T-helper 2 cell treated with Interferon-gamma antibody and Interleukin-4, amounts not matched to agents 100 ng/mL and 5 ng/mL, for 36 hours (primary cell): Measurements from ENCODE around the gene BTBD9. TPM values are rescaled to one million over a fixed set of nuclear protein-coding genes. Genes with fewer than 3 reads are reported as not detected.

Experiments used
- intact Hi-C: fragments of 100-400 bp; cut with micrococcal nuclease; formaldehyde crosslinking; loops from one replicate; pipeline ENCODE4 v1.15.1; 2023
- total RNA-seq: library from RNA; stranded (reverse); gene quantifications from 2 replicates; pipeline ENCODE4 v1.2.3, GENCODE V29; 2022

The BTBD9 gene
- total RNA-seq, 1 donor from 2014 or later: 18.8 TPM

DNA sequence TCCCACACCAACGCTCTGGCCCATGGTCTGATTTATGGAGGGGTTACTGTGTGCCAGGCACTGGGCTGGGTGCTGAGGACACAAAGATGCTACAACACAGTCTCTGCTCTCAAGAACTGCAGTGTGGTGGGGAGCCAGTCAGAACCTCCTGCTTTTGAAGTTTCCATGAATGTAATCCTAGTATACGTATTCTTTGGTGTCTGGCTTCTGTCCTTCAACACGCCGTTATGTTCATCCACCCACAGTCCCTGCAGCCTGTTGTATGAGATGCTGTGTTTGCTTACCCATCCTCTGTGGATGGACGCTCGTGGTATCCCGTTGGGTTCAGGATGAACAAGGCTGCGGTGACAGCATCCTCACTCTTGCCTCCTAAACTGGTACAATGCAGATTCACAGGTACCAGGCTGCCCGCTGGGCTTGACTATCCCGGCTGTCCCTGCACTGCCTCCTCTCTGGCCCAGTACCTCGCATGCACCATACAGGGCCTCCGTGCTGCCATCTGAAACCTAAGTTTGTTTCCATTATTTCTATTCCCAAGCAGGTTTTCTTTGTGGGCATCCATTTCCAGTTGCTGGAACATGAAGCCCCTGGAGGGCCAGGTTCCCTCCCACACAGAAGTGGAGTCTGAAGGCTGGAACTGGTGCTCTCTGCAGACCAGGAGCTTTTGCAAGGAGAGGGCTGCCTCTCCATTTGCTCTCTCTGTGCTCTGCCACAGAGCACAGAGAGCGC lies 455.7 kb downstream of the BTBD9 start:
- intact Hi-C loops: no loop called here

DNA sequence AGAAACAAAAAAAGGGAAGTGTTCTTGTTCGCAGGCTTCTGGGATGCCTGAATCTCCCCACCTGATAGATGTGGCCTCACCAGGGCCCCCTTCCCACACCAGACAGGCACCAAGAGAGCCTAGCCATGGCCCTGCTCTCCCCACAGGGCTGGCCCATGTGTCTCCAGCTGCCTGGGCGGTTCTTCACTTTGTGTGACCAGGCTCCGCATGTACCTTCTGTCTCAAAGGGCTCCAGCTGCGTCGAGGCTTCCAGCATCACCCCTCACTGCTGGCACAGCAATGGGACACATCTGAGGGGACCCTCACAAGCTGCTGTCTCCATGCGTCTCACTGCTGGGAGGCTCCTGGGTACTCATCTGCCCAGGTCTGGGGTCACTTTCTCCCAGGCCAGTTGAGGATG lies 457.3 kb downstream of the BTBD9 start:
- intact Hi-C loops: no loop called here

DNA sequence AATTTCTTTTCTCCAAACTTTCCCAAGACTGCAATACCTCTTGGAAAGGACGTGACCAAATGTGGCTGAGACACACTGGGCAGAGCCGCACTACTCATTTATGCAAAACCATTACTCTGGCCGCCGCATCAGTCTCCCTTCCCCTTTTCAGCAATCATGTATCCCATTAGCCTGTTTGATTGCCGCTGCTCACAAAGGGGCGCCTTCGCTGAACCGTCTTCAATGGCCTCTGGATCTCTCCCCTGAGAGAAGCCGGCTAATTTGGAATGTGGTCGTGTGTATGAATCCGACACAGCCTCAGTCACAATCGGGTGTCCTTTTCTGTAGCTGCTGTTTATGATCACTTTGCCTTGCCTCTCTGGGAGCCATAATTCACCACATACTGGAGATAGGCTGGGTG lies 459.1 kb downstream of the BTBD9 start:
- intact Hi-C loops: no loop called here

DNA sequence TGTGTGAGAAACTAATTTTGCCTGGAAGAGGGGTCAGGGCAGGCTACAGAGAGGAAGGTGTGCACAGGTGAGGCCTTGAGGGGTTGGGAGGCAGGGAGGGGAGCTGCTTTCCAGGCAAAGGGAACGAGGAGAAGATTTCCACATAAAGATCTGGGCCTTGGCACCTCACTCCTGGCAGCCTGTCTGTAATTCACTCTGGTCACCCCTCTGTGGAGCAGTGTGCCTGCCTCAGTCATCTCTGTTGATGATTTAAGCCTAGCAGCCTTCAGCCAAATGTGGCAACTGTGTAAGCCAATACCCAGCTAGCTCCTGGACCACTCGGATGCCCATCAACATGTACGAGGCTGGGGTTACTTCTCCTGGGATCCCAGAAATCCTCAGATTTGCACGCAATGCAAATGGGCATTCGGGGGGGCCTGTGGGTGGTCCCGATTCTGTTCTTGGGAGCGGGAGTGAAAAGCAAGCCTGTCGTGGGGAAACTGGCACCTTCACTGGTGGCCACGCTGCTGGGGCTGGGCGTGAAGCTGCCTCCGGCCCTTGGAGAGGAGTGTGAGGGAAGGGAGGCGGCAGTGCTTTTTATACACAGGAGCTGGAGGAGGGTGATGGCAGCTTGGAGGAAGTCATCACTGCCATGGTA lies 459.8 kb downstream of the BTBD9 start:
- intact Hi-C loops: no loop called here

DNA sequence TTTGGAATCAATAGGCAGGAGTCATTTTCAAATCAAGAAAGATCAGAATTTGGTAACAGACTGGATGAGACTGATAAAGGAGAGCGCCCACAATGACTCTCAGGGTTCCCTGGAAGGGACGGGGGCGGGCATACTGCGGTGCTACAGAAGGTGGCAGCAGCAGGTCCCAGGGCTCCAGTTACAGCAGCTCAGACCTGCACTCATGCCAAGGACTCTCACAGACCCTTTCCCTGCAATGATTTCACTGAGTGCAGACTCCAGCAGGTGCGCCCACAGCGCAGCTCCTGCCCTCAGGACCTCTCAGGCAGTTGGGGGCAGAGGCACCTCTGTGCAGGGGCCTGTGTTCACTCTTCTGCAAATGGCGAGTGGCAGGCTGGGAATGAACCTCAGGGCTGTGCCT lies 460.4 kb downstream of the BTBD9 start:
- intact Hi-C loops: no loop called here

DNA sequence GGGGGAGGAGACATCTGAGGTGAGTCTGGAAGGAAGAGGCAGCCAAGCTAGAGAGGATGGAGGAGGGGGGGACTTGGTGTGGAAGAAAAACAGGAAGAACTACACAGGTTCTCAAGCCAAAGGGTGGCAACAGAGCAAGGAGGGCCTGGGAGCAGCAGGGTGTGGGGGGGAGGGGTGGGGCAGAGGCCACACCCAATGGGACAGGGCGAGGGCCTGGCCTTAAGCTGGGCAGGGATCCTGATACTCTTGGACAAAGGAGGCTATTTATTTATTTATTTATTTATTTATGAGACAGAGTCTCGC lies 461.2 kb downstream of the BTBD9 start:
- intact Hi-C loops: no loop called here

DNA sequence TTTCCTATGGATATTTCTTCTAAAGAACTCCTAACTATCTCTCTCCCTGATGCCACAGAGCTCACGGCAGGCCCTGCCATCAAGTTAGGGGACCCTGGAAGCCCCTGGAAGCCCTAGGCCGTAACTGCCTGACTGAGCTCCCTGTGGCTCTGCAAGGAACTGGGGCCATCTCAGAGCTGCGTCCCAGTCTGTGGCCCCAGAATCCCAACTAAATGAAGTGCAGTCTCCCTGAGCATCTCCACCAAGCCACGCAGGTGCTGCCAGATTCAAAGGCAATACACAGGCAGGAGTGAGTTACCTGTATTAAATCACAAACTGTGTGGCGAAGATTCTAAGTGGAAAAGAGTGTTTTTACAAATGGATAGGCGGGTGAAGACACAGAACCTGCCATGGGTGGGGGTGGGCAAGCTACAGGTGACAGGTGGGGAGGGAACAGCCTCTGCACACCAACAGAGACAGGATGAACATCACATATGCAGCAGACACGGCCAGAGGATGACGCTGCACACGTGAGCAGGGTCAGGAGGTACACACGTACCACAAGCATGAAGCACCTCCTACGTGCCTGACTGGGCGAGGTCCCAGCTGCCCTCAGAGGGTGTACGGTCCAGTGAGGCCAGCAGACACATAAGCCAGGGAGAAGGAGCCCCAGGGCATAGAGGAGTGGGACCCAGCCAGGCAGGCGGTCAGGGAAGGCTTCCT lies 461.7 kb downstream of the BTBD9 start:
- intact Hi-C loops: no loop called here

DNA sequence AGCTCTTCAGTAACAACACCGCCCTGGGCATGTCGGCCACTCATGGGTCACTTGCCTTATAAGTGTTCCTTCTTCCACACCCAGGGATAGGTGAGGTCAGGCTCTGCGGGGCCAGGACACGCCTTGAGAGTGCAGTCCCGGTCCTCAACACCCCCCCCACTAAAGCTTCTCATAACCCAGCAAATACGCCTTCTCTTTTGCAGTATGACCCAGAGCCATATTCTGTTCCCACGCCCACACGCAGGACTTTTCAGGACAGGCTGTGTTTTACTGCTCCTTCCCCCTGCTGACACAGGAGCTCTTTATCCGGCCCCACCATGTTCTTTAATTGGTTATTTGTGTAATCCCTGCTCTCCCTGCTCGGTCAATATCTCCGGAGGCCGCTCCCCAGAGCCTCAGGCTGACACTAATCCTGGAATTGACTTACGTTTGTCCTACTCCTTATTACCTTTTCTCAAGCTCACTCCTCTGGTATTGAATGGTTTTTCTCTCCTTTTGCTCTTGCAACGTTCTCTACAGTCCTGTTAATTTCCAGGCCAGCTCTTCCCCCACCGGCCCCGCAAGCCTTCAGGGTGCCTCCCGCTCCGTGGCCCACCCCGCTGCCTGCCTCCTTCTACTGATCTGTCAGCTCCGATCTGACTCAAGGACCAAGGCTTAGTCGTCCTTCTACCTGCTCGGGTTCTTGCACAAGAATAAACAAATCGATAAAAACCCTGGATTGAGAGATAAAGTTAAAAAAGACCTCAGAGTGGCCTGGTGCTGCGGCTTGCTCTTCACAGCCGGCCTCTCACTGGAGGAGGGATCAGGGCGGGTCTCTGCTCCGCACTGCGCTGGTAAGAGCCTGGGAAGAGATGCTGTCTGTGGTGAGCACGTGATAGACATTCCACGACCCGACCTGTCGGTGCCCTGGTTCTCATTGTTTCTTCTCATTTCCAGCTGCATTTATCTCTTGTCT lies 462.7 kb downstream of the BTBD9 start:
- intact Hi-C loops: no loop called here

DNA sequence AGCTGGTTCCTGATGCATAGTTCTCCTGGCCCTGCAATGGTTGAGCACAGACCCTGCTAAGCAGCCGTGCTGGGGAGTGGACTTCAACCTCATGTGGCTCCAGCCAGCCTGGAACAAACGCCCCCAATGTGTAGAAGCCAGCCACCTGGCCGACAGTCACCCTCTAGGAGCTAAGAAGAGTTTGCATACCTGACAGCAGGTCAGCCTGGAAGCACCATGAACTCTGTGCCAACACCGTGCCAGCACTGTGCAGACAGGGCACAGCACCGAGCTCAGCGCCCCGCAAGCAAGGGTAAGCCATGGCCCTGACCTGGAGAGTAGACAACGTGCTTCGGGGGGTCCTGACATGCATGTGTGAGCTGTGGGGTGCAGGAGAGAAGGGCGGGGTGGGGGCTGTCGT lies 463.9 kb downstream of the BTBD9 start:
- intact Hi-C loops: no loop called here

DNA sequence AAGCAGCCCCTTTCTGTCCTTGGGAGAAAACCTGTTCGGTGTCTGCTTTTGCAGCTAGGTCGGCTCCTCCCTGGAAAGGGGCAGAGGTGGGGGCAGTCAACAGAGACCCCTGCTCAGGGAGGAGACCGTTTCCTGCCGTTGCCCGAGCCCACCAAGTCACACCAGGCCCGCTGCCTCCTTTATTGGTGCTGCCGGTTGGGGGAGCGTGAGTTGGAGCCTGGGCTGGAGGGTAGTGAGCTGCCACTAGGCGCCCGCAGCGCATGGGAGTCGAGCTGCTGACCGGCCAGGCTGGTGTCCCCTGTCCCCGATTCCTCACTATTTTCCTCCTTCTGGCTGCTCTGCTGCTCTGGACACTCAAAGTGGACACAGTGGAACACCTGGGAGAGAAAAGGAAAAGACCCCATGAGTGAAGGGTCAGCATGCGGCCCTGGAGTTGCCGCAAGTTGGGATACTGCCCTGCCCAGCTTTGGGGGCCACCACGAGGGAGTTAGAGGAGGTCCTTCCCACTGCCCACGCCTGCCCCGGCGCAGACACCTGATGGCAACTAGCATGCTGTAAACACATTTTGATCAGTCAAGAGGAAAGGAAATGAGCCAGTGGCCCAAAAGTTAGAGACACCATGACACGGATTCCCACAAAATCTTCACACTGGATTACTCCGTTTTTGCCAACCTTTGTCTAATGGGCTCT lies 464.8 kb downstream of the BTBD9 start:
- intact Hi-C loops: no loop called here

DNA sequence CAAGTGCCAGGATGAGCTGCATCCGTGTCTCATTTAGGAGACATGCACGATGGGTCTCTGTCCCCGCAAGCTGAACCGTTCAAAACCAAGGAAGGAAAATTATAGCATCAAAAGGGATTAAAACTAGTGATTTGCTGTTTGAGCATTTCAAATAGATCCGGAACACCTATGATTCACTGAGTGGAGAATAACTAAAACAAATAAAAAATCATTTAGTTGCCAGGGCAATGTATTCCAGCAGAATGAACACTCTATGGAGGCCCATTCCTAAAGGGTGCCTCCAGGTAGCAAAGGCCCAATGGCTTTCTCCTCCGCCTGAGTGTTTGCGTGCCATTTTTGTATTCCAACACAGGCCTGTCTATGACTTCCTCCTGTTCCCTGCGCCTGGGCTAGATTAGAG lies 465.4 kb downstream of the BTBD9 start:
- intact Hi-C loops: no loop called here

DNA sequence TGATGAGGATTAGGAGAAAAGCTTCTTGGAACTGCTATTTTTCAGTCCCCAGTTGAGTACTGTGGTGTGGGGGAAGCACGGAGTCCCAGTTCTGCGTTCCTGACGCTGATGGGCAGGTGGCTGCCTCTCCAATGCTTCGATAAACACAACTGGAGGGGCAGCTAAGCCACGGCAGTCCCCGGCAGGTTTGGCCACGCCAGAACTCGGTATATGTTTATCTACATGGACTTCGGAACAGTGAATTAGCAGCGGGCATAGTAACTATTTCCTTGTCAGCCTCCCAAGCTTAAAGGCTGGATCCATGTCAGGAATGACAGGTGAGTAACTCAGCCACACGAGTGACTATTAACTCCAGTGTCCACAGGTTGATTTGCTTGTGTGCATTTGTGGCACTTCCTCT lies 465.8 kb downstream of the BTBD9 start:
- intact Hi-C loops: no loop called here

DNA sequence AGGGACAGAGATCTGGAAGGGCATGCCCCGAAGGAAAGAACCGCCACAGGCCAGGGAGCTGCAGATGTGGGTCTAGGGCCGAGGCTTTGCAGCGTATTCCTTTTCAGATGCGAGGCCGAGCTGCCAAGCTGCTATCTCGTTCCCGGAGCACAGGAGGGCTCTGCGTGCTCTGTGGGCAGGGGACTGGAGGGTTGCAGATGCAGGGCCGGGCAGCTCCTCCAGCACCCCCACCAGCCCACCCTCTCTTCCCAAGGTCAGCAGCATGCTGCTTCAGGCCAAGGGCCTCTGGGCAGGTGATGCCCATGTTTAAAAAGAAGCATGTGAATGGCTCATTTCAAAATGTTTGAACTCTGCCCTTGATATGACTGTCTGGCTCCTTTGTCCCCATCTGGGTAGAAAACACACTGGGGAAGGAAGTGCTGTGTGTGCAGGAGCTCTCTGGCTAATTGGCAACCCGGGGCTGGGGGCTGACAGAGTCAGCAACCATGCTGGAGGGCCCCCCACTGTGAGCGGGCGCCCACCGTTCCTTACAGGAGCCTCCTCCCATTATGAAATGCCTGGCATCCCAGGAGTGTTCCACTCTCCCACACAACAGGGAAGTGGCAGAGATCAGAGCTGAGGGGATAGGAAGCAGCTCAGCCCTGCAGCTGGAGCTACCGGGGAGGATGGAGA lies 466.9 kb downstream of the BTBD9 start:
- intact Hi-C loops: no loop called here

DNA sequence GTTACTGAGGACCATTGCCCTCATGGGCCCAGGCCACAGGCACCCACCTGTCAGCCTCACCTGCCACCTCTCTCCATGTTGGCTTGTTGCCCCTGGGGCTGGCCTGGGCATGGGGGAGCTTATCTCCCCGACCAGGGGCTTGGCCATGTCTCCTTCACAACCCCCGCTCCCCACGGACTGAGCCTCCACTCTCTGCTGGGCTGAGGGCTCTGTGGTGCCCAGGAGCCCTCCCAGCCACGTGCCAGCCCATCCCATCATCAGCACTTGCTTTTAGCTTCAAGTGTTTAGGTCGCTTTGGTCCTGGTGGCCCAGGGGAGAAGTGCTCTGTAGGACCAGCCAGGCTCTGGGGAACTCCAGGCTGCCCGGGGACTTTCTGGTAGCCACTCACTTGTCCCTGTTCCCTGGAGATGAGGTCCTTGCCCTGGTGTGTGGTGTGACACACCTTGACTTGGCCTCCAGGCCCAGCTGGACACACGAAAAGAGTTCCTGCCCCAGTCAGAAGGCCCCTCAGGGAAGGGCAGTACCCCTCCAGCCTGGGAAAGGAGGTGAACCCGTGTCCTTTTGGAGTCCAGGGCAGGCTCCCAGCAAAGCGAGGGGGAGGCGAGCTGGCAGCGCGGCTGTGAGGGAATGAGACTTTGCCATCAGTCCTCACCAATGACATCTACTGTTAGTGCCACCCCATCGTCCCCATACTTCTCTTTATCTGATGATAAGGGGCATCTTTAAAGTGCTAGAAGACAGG lies 467.6 kb downstream of the BTBD9 start:
- intact Hi-C loops: no loop called here

DNA sequence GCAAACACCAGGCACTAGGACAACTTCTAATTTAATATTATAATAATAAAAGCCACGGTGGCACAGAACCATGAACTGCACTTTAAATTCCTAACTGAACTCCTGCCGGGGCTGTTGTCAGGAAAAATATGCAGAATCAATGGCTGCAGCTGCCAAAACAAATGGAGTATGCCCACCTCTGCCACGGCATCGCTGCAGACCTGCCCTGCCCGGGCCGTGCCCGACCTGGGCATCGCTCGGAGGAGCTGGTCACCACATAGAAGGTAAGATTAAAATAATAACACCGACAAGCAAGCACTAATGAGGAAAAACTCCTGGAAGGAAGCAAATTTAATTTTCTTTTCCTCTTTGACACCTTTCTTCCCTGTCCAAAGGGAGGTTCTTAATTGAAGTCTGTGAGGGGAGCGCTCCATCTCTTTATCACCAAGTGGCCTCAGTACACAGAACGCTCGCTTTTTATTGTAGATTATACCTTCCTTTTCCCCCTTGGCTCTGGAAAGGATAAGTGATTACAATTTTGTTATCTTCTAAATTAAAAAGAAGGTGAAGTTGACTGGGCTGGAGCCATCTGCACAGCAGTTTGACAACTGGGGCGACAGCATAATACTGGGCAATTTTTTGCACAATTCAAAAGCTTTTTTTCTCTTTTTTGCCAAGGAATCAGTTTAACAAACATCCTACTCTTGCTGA lies 468.9 kb downstream of the BTBD9 start:
- intact Hi-C loops: no loop called here

DNA sequence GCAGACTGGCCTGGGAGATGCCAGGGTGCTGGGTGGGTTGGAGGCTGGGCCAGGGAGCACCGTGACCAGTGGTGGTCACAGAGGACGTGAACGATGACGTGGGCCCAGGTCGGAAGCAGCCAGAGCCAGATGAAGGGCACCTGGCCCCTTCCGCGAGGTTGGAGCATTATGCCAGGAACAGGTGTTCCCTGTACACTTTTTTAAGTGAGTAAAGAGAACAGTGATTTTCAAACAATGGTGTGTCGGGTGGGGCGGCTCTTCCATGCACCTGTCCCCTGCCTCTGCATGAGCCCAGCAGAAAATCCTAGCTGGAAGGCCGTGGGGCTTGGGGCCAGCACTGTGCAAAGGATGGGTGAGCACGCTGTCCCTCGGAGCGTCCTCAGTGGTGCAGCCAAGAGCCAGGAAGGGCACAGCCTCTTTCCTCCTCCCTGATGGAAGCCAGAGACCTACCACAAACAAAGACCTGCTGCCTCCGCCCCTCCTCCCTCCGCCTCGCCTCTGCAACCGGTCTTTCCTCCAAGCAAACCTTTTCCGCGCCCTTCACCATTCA lies 469.7 kb downstream of the BTBD9 start:
- intact Hi-C loops: no loop called here

DNA sequence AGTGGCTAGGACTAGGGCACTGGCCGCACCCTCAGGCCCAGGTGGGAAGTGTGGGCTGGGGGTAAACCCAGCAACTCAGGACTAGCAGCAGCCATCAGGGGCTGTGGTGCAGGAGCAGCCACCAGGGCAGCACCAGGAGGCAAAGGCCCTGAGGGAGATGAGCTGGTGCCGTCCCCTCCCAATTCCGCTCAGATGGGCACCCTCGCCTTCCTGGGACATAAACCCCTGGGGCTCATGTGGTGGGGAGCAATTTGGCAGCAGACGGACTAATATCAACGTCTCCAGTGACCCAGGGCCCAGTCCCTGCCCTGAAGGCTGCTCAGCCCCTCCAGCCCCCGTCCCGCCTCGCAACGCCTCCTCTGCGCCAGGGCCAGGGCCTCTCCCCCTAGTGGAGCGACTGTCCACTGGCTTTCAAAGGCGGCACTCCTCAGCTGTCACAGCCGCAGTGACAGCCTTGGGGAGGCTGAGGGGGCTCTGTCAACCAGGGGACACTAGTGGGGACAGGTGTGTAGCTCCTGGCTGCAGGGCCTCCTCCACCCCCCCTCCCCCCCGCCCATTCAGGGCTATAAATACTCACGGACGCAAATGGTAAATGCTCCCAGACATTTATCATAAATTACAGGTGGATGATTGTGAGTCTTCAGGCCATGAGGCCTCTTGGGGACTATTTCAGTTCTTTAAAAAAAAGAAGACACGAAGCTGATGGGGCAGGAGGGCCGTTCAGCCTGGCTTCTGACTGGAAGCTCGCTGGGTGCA lies 470.3 kb downstream of the BTBD9 start:
- intact Hi-C loops: no loop called here

DNA sequence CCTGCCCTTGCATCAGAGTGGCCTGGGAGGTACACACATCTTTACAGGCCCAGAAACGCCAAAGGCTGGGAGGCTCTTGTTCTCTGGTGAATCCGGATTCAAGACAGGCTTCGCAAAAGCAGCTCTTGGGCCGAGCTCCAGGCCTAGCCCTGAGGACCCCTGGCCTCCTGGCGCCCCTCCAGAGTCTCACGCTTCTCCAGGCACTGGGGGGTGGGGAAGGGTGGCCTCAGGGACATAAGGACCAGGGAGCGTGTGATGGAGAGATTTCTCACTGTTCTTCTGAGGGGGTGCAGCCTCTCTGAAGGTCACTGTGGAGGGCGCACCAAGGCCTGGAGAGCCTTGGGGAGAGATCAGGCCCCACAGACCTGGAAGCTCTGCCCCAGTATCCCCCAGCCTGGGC lies 471.0 kb downstream of the BTBD9 start:
- intact Hi-C loops: no loop called here
